Calu3 (cell line): ENCODE measurements around the gene KIF25. TPM values are rescaled to one million over a fixed set of nuclear protein-coding genes. Genes with fewer than 3 reads are reported as not detected.

Experiments used
- BruUV-seq: library from RNA; stranded (reverse); fragments of 400-500 nt; replicated peaks from 2 replicates; lab custom pipeline; 2021; lab: Mats Ljungman, UMichigan
- CTCF ChIA-PET: fragments of 300-600 bp; sonication (Branson Sonifier 250); formaldehyde crosslinking; loops from one replicate; lab custom pipeline; 2022; ENCODE audit warnings: antibody characterized with exemption; lab: Charles Lee
- DNase-seq: peaks from one replicate; pipeline ENCODE4 v3.0.0; 2022
- H3K27ac Mint-ChIP-seq: one replicate; pipeline ENCODE4 v1.8.0; 2022; ENCODE audit warnings: mixed read lengths; ENCODE audit not compliant: unreplicated experiment
- H3K27me3 Mint-ChIP-seq: one replicate; pipeline ENCODE4 v1.8.0; 2022; ENCODE audit warnings: mixed read lengths; ENCODE audit not compliant: unreplicated experiment
- H3K36me3 Mint-ChIP-seq: one replicate; pipeline ENCODE4 v1.8.0; 2022; ENCODE audit warnings: mild to moderate bottlenecking, moderate library complexity, mixed read lengths; ENCODE audit not compliant: insufficient read depth, unreplicated experiment
- H3K4me1 Mint-ChIP-seq: one replicate; pipeline ENCODE4 v1.8.0; 2022; ENCODE audit warnings: mild to moderate bottlenecking, low read depth, mixed read lengths; ENCODE audit not compliant: unreplicated experiment
- H3K4me3 Mint-ChIP-seq: one replicate; pipeline ENCODE4 v1.8.0; 2022; ENCODE audit warnings: mild to moderate bottlenecking, low read depth, moderate library complexity, mixed read lengths; ENCODE audit not compliant: unreplicated experiment
- H3K9me3 Mint-ChIP-seq: one replicate; pipeline ENCODE4 v1.8.0; 2022; ENCODE audit warnings: low read depth, mixed read lengths; ENCODE audit not compliant: unreplicated experiment
- intact Hi-C: fragments of 100-400 bp; cut with micrococcal nuclease; formaldehyde crosslinking; loops from one replicate; pipeline ENCODE4 v1.10.0; 2022; ENCODE audit not compliant: unreplicated experiment
- total RNA-seq: library from RNA; stranded (reverse); gene quantifications from 2 replicates; pipeline ENCODE4 v1.2.3, GENCODE V29; 2022
- TF ChIP-seq, protein P1 (sequence below): fragments of 200-600 bp; IDR thresholded peaks from one replicate; pipeline ENCODE4 v1.8.0; 2022; ENCODE audit warnings: antibody characterized with exemption; ENCODE audit not compliant: unreplicated experiment

Gene KIF25
- total RNA-seq, 1 experiment from 2014 or later, result not detected

DNA sequence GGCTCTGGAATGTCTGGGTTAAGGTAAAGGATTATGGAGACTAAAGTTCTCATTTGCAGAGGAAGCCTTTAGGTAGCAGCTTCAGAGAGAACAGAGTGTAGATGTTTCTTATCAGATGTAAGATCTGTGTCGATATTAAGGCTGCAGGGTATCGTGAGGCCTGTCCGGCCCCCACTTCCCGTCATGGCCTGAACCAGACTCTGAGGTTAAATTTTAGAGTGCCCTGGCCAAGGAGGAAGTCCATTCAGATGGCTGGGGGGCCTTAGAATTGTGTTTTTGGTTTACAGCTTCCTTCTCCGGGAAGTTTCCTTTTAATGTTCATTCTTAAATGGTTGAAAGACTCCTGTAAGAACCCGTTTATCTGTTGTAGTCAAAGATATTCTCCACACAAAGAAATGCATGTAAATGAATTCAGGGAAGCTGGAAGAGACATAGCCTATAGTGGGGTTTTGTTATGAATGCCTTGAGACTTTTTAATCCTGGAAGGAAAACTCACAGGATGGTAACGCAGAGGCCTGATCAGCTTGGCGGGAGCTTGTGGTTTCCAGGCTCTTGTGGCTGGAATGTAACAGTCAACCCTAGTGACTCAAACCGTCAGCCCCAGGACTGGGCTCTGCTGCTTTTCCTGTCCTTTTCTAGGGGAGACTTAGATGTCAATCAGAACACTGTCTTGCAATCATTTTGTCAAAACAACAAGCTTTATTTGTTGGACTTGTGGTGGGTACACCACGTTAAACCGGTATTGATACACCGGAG lies 34.7 kb downstream of the KIF25 start:
- no peak overlapping the region for H3K27ac Mint-ChIP-seq
- CTCF ChIA-PET, result interaction anchor here (0.6 kb wide), 1 partner anchor 79 kb away, joined by 3 read pairs; no protein-coding TSS in a partner anchor
- H3K9me3 Mint-ChIP-seq, result no peaks in the 10 kb centered on the region
- H3K36me3 Mint-ChIP-seq, result peaks cover 16% of the 10 kb centered on the region
- H3K4me1 Mint-ChIP-seq, result peaks cover 15% of the 10 kb centered on the region
- intact Hi-C loops, result loop anchor here (10.0 kb wide), 2 partner anchors 67 to 97 kb away; no protein-coding TSS in a partner anchor
- no peak overlapping the region for H3K4me3 Mint-ChIP-seq
- DNase-seq, result no peak
- TF ChIP-seq, protein P1, sequence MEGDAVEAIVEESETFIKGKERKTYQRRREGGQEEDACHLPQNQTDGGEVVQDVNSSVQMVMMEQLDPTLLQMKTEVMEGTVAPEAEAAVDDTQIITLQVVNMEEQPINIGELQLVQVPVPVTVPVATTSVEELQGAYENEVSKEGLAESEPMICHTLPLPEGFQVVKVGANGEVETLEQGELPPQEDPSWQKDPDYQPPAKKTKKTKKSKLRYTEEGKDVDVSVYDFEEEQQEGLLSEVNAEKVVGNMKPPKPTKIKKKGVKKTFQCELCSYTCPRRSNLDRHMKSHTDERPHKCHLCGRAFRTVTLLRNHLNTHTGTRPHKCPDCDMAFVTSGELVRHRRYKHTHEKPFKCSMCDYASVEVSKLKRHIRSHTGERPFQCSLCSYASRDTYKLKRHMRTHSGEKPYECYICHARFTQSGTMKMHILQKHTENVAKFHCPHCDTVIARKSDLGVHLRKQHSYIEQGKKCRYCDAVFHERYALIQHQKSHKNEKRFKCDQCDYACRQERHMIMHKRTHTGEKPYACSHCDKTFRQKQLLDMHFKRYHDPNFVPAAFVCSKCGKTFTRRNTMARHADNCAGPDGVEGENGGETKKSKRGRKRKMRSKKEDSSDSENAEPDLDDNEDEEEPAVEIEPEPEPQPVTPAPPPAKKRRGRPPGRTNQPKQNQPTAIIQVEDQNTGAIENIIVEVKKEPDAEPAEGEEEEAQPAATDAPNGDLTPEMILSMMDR, result no peak
- BruUV-seq, result no TSS peak
- peaks cover 14% of the 10 kb centered on the region for H3K27me3 Mint-ChIP-seq

DNA sequence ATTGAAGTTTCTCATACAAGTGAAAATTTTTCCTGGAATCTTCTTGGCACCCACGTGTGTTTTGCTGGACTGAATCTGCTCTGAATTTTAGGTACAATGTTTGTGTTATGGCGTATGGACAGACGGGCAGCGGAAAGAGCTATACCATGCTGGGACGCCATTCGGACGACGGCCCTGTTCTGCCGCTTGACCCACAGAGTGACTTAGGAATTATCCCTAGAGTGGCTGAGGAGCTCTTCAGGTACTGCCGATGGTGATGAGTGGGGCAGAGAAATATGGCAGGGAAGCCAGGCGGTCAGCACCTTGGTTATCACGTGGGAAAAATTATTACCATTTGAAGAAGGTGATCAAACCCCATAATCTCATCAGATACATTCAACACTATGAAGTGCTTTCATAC lies 36.3 kb downstream of the KIF25 start:
- no peak for DNase-seq
- H3K4me3 Mint-ChIP-seq, result no peak overlapping the region
- H3K27ac Mint-ChIP-seq, result no peak overlapping the region
- peaks cover 16% of the 10 kb centered on the region for H3K36me3 Mint-ChIP-seq
- intact Hi-C loops, result loop anchor here (10.0 kb wide), 2 partner anchors 69 to 99 kb away; no protein-coding TSS in a partner anchor
- no TSS peak for BruUV-seq
- no peaks in the 10 kb centered on the region for H3K9me3 Mint-ChIP-seq
- H3K27me3 Mint-ChIP-seq, result peaks cover 14% of the 10 kb centered on the region
- TF ChIP-seq, protein P1, result no peak
- H3K4me1 Mint-ChIP-seq, result peaks cover 22% of the 10 kb centered on the region
- CTCF ChIA-PET, result interaction anchor here (0.7 kb wide), 1 partner anchor 270 kb away, joined by 3 read pairs; no protein-coding TSS in a partner anchor

DNA sequence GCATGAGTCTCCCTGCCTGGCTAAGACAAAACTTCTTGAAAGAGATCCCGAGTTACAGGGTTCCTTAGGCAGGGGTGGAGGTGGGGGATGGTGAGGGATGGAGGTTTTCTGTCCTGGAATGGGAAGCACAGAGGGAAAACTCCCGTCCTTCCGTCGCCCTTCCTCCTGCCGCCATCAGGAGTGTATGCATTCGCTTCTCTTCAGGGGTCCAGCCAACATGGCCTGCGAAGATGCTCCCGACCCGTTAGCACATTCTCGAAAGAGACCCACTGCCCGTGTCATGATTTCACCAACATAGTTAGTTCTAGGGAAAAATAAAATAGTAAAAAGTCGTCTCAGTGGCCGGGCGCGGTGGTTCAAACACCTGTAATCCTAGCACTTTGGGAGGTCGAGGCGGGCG lies 37.1 kb downstream of the KIF25 start:
- intact Hi-C loops, result loop anchor here (10.0 kb wide), 2 partner anchors 70 to 100 kb away; no protein-coding TSS in a partner anchor
- peak overlapping the region; percentile 50 for H3K27ac Mint-ChIP-seq
- TF ChIP-seq, protein P1, result no peak
- peaks cover 22% of the 10 kb centered on the region for H3K4me1 Mint-ChIP-seq
- H3K36me3 Mint-ChIP-seq, result peaks cover 16% of the 10 kb centered on the region
- BruUV-seq, result no TSS peak
- peaks cover 14% of the 10 kb centered on the region for H3K27me3 Mint-ChIP-seq
- no peaks in the 10 kb centered on the region for H3K9me3 Mint-ChIP-seq
- peak overlapping the region; percentile 87 for H3K4me3 Mint-ChIP-seq
- DNase-seq, result no peak
- CTCF ChIA-PET, result interaction anchor here (1.0 kb wide), 1 partner anchor 27 kb away, joined by 3 read pairs; no protein-coding TSS in a partner anchor

DNA sequence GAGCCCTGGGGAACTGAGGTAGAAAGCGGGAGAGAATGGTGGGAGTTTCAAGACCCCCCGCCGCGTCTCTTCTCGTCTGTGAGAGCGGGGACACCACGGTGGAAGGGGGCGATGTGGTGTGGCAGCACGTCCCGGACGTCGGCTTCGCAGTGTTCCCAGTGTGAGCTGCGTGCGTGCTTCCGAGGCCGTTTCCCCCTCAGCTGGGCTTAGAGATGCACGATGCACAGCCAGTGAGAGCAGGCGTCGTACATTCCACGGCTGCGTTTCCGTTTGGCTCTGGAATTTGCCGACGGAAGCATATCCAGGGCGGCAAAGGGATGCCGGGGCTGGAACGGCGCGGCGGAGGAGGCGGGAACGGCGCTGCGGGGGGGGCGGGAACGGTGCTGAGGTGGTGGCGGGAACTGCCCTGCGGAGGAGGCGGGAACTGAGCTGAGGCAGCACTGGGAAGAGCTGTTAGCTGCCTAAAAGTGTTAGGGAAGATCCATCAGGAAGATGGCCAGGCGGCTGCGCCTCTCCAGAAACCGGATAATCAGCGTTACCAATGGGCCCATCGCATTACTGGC lies 37.7 kb downstream of the KIF25 start:
- peak; percentile 59 for DNase-seq
- CTCF ChIA-PET, result interaction anchor here (0.6 to 1.0 kb wide), 2 partner anchors 11 to 27 kb away, joined by 3 to 7 read pairs; no protein-coding TSS in a partner anchor
- intact Hi-C loops, result loop anchor here (10.0 kb wide), 2 partner anchors 70 to 100 kb away; no protein-coding TSS in a partner anchor
- Mint-ChIP-seq H3K27me3 (peaks cover 14% of the 10 kb centered on the region), H3K9me3 (no peaks in the 10 kb centered on the region), H3K4me1 (peaks cover 22% of the 10 kb centered on the region), H3K4me3 (peak overlapping the region; percentile 87), H3K27ac (peak overlapping the region; percentile 50), H3K36me3 (peaks cover 16% of the 10 kb centered on the region)
- TF ChIP-seq, protein P1, result no peak
- no TSS peak for BruUV-seq
